ENCODE results near the gene ASB5.

ASB5 gene

GRCh38 chr4:176277162-176277904 is 8.3 kb upstream of the ASB5 start:
- DNase-seq: peak; percentile 9

- DNase-seq: no peak
These were observed 7.7 kb upstream of the ASB5 start for GRCh38 chr4:176276710-176277109.

GRCh38 chr4:176274441-176274840 is 5.4 kb upstream of the ASB5 start:
- DNase-seq: no peak

- DNase-seq: no peak
These were observed 4.7 kb upstream of the ASB5 start for GRCh38 chr4:176273736-176274135.

GRCh38 chr4:176272799-176273198 is 3.8 kb upstream of the ASB5 start:
- no peak for DNase-seq

- no peak for DNase-seq
These were observed 2.7 kb upstream of the ASB5 start for GRCh38 chr4:176271749-176272148.

- no peak for DNase-seq
These were observed 1.6 kb upstream of the ASB5 start for GRCh38 chr4:176270669-176271068.

GRCh38 chr4:176266026-176266425 is 3.0 kb downstream of the ASB5 start:
- DNase-seq: no peak

GRCh38 chr4:176262243-176262642 is 6.8 kb downstream of the ASB5 start:
- DNase-seq: no peak

- DNase-seq: no peak
These were observed 7.5 kb downstream of the ASB5 start for GRCh38 chr4:176261481-176261880.

GRCh38 chr4:176261018-176261417 is 8.0 kb downstream of the ASB5 start:
- no peak for DNase-seq

- no peak for DNase-seq
These were observed 9.5 kb downstream of the ASB5 start for GRCh38 chr4:176259330-176260090.

- no peak for DNase-seq
These were observed 10.9 kb downstream of the ASB5 start for GRCh38 chr4:176258135-176258534.

- no peak for DNase-seq
These were observed 12.1 kb downstream of the ASB5 start for GRCh38 chr4:176256921-176257320.

GRCh38 chr4:176242764-176243347 is 26.2 kb downstream of the ASB5 start:
- no peak for DNase-seq

- no peak for DNase-seq
These were observed 27.3 kb downstream of the ASB5 start for GRCh38 chr4:176241703-176242102.

GRCh38 chr4:176238826-176239225 is 30.2 kb downstream of the ASB5 start:
- DNase-seq: no peak

- no peak for DNase-seq
These were observed 30.8 kb downstream of the ASB5 start for GRCh38 chr4:176238157-176238610.

GRCh38 chr4:176236946-176237345 is 32.1 kb downstream of the ASB5 start:
- DNase-seq: no peak

- DNase-seq: no peak
These were observed 38.2 kb downstream of the ASB5 start for GRCh38 chr4:176230836-176231235.

- DNase-seq: no peak
These were observed 39.4 kb downstream of the ASB5 start for GRCh38 chr4:176229645-176230044.

GRCh38 chr4:176226736-176227135 is 42.3 kb downstream of the ASB5 start:
- DNase-seq: no peak

GRCh38 chr4:176223561-176223960 is 45.5 kb downstream of the ASB5 start:
- no peak for DNase-seq

- no peak for DNase-seq
These were observed 46.9 kb downstream of the ASB5 start for GRCh38 chr4:176222149-176222548.

Data from CD4-positive, alpha-beta T cell treated with Interleukin-12 subunit alpha and Interleukin-12 subunit beta, for 1 hour (primary cell).